ENCODE measurements around the gene EPB41L4A. TPM values are rescaled to one million over a fixed set of nuclear protein-coding genes. Genes with fewer than 3 reads are reported as not detected.
"Not testable (repeated sequence)": the region's sequence is repeated elsewhere in the genome, so short reads cannot be mapped to it uniquely, and the experiment has no call there.

EPB41L4A gene
- total and polyA plus RNA-seq, 8 donors: 4.4 to 77.6 (median 12.1) TPM

DNA sequence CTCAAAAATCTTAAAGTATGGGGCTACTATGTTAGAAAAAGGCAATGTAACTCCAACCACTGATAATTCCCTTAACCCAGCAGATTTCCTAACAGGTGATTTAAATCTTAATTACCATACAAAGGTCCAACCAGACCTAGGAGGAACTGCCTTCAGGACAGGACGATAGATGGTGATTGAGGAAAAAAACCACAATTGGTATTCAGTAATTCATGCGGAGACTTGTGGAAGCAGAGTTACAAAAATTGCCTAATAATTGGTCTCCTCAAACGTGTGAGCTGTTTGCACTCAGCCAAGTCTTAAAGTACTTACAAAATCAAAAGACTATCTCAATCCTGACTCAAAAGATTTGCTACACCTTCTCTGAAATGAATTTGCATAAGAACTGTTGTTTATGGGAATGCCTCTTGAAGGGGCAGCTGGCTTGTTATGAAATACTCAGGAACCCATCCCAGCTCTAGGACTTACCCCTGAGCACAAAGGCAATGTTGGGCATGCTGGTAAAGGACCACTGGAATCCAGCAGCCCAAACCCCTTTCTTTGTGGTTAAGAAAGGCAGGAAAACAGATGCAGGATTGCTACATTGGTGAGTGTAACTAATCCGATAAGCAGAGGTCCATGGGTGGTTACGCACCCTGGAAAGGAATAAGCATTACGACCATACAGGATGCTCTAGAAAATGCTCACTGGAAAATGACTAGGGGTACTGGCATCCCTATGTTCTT is 26.7 kb upstream of the EPB41L4A start:
- H3K4me3 ChIP-seq: no peak overlapping the region

GRCh38 chr5:112443932-112444331 is 24.9 kb upstream of the EPB41L4A start:
- H3K36me3 ChIP-seq; DNase-seq; H3K4me3 ChIP-seq; H3K27ac ChIP-seq; intact Hi-C loops (cut with DNase I; ENCODE audit: low total_unique reads); H3K4me1 ChIP-seq; H3K27me3 ChIP-seq: not testable (repeated sequence)
- 91 to 98% (median 96%) methylated on average over 10 to 12 of the region's 12 CpGs for WGBS, 5 donors
- peaks cover 0 to 12% (median 9%) of the 10 kb centered on the region in 4 donors for H3K9me3 ChIP-seq

More for the DNA sequence above, 26.7 kb upstream of the EPB41L4A start:
- Histone ChIP-seq H3K27me3 (no peaks in the 10 kb centered on the region), H3K36me3 (no peaks in the 10 kb centered on the region), H3K4me1 (no peaks in the 10 kb centered on the region), H3K27ac (no peak overlapping the region), H3K9me3 (peaks cover 0 to 6% (median 2%) of the 10 kb centered on the region in 4 donors)
- no peak for DNase-seq
- WGBS, 5 donors: 77 to 85% (median 78%) methylated on average over 6 of the region's 6 CpGs
- TF ChIP-seq POLR2AphosphoS5 (IDR thresholded peaks at IDR 0.05) (no peak), EP300 (IDR thresholded peaks at IDR 0.05) (no peak), POLR2A (IDR thresholded peaks at IDR 0.05) (no peak)
- TF ChIP-seq, protein P1, sequence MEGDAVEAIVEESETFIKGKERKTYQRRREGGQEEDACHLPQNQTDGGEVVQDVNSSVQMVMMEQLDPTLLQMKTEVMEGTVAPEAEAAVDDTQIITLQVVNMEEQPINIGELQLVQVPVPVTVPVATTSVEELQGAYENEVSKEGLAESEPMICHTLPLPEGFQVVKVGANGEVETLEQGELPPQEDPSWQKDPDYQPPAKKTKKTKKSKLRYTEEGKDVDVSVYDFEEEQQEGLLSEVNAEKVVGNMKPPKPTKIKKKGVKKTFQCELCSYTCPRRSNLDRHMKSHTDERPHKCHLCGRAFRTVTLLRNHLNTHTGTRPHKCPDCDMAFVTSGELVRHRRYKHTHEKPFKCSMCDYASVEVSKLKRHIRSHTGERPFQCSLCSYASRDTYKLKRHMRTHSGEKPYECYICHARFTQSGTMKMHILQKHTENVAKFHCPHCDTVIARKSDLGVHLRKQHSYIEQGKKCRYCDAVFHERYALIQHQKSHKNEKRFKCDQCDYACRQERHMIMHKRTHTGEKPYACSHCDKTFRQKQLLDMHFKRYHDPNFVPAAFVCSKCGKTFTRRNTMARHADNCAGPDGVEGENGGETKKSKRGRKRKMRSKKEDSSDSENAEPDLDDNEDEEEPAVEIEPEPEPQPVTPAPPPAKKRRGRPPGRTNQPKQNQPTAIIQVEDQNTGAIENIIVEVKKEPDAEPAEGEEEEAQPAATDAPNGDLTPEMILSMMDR (IDR thresholded peaks at IDR 0.05): no peak
- intact Hi-C loops (cut with DNase I; ENCODE audit: low total_unique reads): no loop called here

DNA sequence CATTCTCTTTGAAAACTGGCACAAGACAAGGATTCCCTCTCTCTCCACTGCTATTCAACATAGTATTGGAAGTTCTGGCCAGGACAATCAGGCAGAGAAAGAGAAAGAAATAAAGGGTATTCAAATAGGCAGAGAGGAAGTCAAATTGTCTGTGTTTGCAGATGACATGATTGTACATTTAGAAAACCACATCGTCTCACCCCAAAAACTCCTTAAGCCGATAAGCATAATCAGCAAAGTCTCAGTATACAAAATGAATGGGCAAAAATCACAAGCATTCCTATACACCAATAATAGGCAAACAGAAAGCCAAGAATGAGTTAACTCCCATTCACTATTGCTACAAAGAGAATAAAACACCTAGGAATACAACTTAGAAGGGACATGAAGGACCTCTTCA is 21.0 kb upstream of the EPB41L4A start:
- Histone ChIP-seq H3K27me3 (peaks cover 0 to 14% (median 0%) of the 10 kb centered on the region in 3 donors), H3K4me1 (no peaks in the 10 kb centered on the region), H3K27ac (no peak overlapping the region), H3K4me3 (no peak overlapping the region), H3K9me3 (peaks cover 0 to 12% (median 9%) of the 10 kb centered on the region in 4 donors), H3K36me3 (no peaks in the 10 kb centered on the region)
- DNase-seq: no peak
- TF ChIP-seq EP300 (IDR thresholded peaks at IDR 0.05) (no peak), POLR2A (IDR thresholded peaks at IDR 0.05) (no peak), POLR2AphosphoS5 (IDR thresholded peaks at IDR 0.05) (no peak)
- TF ChIP-seq, protein P1 (IDR thresholded peaks at IDR 0.05): no peak
- 74 to 96% (median 93%) methylated on average over 2 of the region's 2 CpGs for WGBS, 5 donors
- intact Hi-C loops (cut with DNase I; ENCODE audit: low total_unique reads): no loop called here

- peak in 1 of 2 donors; percentile 12 for DNase-seq
- WGBS, 5 donors: 36 to 63% (median 43%) methylated on average over 2 of the region's 2 CpGs
- H3K27me3 ChIP-seq: peaks cover 0 to 14% (median 0%) of the 10 kb centered on the region in 3 donors
- no peak overlapping the region for H3K4me3 ChIP-seq
- H3K36me3 ChIP-seq: no peaks in the 10 kb centered on the region
- TF ChIP-seq POLR2AphosphoS5 (IDR thresholded peaks at IDR 0.05) (no peak), EP300 (IDR thresholded peaks at IDR 0.05) (no peak), POLR2A (IDR thresholded peaks at IDR 0.05) (no peak)
- TF ChIP-seq, protein P1 (IDR thresholded peaks at IDR 0.05): no peak
- intact Hi-C loops (cut with DNase I; ENCODE audit: low total_unique reads): no loop called here
- peaks cover 0 to 11% (median 6%) of the 10 kb centered on the region in 4 donors for H3K9me3 ChIP-seq
- no peaks in the 10 kb centered on the region for H3K4me1 ChIP-seq
- H3K27ac ChIP-seq: no peak overlapping the region
Measured at GRCh38 chr5:112436144-112436543, 17.1 kb upstream of the EPB41L4A start.

DNA sequence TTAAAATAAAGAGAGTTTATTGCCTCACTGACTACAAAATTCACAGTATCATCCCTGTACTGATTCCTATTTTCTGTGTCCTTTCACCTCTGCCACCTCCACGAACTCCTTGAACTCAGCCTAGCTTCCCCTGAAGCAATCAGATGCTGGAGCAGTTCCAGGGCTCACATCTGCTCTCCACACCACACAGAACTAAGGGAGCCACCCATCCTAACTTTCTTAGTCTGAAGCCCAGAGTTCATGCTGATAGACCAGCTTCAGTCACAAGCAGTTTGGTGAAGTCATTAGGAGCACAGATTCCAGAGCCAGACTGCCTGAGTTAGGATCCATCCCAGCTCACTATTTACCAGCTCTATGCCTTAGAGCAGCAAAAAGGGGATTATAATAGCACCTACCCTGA is 15.6 kb upstream of the EPB41L4A start:
- Histone ChIP-seq H3K27ac (no peak overlapping the region), H3K27me3 (peaks cover 0 to 14% (median 0%) of the 10 kb centered on the region in 3 donors), H3K4me3 (no peak overlapping the region), H3K4me1 (no peaks in the 10 kb centered on the region), H3K9me3 (no peaks in the 10 kb centered on the region), H3K36me3 (no peaks in the 10 kb centered on the region)
- DNase-seq: peak in 1 of 2 donors; percentile 10
- no peak for TF ChIP-seq POLR2AphosphoS5 (IDR thresholded peaks at IDR 0.05)
- TF ChIP-seq POLR2A (IDR thresholded peaks at IDR 0.05): no peak
- TF ChIP-seq, protein P1 (IDR thresholded peaks at IDR 0.05): no peak
- TF ChIP-seq EP300 (IDR thresholded peaks at IDR 0.05): no peak
- WGBS, 5 donors: 20 to 38% (median 29%) methylated on average over 1 of the region's 1 CpG
- intact Hi-C loops (cut with DNase I; ENCODE audit: low total_unique reads): no loop called here

DNA sequence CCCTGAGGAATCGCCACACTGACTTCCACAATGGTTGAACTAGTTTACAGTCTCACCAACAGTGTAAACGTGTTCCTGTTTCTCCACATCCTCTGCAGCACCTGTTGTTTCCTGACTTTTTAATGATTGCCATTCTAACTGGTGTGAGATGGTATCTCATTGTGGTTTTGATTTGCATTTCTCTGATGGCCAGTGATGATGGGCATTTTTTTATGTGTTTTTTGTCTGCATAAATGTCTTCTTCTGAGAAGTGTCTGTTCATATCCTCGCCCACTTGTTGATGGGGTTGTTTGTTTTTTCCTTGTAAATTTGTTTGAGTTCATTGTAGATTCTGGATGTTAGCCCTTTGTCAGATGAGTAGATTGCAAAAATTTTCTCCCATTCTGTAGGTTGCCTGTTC is 7.1 kb upstream of the EPB41L4A start:
- DNase-seq, H3K36me3 ChIP-seq, H3K4me3 ChIP-seq, H3K27ac ChIP-seq, H3K4me1 ChIP-seq, H3K9me3 ChIP-seq, H3K27me3 ChIP-seq: not testable (repeated sequence)
- intact Hi-C loops (cut with DNase I; ENCODE audit: low total_unique reads): loop anchor here (10.0 kb wide), 1 partner anchor 251 kb away; no protein-coding TSS in a partner anchor
- 84 to 96% (median 85%) methylated on average over 3 of the region's 3 CpGs for WGBS, 5 donors

Measured in stomach (tissue), 9 donors.